ENCODE measurements around the gene PLPP3.

The PLPP3 gene

DNA sequence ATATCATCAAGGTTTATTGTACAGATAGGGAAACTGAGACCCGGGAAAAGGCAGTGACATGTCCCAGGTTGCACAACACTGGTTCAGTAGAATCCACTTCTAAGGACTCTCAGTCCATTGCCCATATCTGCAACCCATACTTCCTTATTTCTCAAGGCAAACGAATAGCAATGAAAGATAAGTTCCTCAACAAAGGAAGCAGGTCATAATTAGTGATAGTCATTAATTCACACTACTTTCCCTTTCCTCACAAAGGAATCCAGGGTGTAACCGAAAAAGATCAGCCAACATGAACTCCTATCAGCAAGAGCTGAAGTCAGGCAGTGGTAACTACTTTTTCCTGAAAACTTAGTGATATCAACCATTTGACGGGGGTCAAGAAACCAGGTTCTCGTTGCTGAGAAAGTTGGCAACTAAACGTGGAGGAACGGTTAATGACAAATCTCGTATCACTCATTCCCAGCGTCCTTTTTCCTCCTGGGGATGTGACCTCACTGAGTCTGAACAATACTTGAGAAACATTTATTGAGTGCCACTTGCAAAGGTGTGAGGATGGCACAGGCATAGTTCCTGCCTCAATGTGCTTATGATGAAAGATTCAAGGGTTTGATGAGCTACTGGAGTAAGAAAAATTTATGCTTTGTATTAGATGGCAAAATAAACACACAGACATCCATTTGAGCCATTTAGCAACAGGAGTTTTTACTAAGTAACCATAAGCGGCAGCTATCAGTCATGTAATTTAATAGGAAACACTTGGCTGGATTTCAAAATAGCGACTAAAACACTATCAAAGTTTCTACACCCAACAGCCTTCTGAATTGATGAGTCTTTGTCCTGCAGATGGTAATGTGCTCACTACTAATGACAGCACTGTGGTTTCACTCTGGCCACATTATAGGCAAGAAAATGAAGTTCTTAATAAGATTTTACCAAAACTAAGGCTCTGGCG is 82.3 kb downstream of the PLPP3 start:
- peaks cover 7% of the 10 kb centered on the region for H3K36me3 ChIP-seq (ENCODE audit: insufficient read depth, low read length)
- no peaks in the 10 kb centered on the region for H3K9me3 ChIP-seq (ENCODE audit: control insufficient read depth, insufficient read depth, low read length)
- peaks cover 3% of the 10 kb centered on the region; the same call in 1 of the 2 replicates for H3K4me1 ChIP-seq (ENCODE audit: insufficient read depth, low read length)
- H3K9ac ChIP-seq (ENCODE audit: low read depth, low read length): no peak overlapping the region

DNA sequence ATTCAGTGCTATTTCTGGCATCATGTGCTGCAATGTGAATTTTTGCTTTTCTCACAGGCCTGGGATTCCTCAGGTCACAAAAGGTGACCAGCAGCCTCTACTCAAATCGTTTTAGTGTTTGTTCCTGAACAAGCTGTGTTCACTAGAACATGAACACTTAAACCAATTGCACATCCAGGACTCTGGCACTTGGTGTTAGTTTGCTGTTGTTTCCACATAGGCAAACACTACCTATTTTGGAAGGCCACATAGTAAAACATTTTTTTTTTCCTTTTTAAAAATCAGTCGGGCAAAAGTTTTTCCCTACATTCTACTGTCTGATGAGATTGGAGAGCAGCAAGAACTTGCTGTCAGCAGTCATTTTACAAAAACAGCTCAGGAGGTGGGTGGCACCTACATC is 83.2 kb downstream of the PLPP3 start:
- H3K9me3 ChIP-seq (ENCODE audit: control insufficient read depth, insufficient read depth, low read length): no peaks in the 10 kb centered on the region
- peaks cover 7% of the 10 kb centered on the region for H3K36me3 ChIP-seq (ENCODE audit: insufficient read depth, low read length)
- H3K9ac ChIP-seq (ENCODE audit: low read depth, low read length): no peak overlapping the region
- H3K4me1 ChIP-seq (ENCODE audit: insufficient read depth, low read length): peaks cover 3% of the 10 kb centered on the region; the same call in 1 of the 2 replicates

DNA sequence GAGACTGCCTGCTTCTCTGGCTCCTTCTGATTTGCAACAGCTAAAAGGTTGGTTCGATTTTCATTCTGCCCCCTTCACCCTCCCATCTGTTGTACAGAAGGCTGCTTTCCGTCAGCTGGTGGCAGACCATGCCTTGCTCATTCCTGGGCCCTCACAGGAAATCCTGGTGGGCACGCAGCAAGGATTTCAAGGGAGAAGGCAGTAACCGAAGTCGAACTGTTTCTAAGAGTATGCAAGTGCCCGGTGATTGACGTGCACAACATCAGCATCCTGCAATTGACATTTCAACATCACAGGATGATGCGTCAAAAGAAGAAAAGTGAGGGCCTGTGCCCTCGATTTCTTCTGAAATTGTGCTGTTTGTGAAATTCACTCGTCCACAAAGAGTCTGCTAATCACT is 83.8 kb downstream of the PLPP3 start:
- Histone ChIP-seq H3K9ac (ENCODE audit: low read depth, low read length) (no peak overlapping the region), H3K9me3 (ENCODE audit: control insufficient read depth, insufficient read depth, low read length) (no peaks in the 10 kb centered on the region), H3K36me3 (ENCODE audit: insufficient read depth, low read length) (peaks cover 7% of the 10 kb centered on the region), H3K4me1 (ENCODE audit: insufficient read depth, low read length) (peaks cover 3% of the 10 kb centered on the region; the same call in 1 of the 2 replicates)

DNA sequence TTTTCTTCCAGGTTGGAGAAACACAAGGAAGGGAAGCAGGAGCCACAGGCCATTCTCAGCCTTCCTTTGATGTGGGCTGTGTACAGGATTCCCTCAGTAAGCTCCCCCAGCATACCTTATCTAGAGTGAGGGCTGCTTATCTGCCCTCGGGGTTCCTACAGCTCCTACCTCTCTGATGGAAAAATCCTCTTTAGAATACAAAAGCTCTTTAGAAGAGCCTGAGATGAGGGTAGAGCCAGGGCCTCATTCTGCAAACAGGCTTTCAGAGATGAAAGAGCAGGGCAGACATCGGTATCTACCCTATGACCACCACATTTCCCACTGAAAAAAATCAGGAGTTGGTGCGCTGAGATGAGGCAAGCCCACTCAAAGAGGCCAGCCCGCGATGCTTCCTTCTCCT is 85.1 kb downstream of the PLPP3 start:
- Histone ChIP-seq H3K36me3 (ENCODE audit: insufficient read depth, low read length) (peaks cover 7% of the 10 kb centered on the region), H3K9me3 (ENCODE audit: control insufficient read depth, insufficient read depth, low read length) (no peaks in the 10 kb centered on the region), H3K9ac (ENCODE audit: low read depth, low read length) (no peak overlapping the region), H3K4me1 (ENCODE audit: insufficient read depth, low read length) (peaks cover 3% of the 10 kb centered on the region; the same call in 1 of the 2 replicates)

DNA sequence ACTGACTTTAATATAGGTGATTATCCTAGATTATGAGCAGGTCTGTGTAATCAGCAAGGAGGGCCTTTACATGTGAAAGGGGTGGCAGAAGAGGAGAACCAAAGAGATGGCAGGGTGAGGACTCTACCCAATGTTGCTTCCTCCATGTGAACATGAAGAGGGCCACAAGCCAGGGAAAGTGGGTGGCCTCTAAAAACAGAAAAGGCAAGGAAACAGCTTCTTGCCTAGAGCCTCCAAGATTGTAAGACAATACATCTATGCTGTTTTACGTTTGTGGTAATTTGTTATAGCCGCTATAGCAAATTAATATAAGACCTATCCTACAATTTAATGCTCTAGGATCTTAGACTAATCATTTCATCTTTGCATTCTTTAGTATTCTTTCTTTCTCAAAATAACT is 85.5 kb downstream of the PLPP3 start:
- H3K36me3 ChIP-seq (ENCODE audit: insufficient read depth, low read length): peaks cover 7% of the 10 kb centered on the region
- H3K9ac ChIP-seq (ENCODE audit: low read depth, low read length): no peak overlapping the region
- H3K9me3 ChIP-seq (ENCODE audit: control insufficient read depth, insufficient read depth, low read length): no peaks in the 10 kb centered on the region
- peaks cover 3% of the 10 kb centered on the region; the same call in 1 of the 2 replicates for H3K4me1 ChIP-seq (ENCODE audit: insufficient read depth, low read length)

DNA sequence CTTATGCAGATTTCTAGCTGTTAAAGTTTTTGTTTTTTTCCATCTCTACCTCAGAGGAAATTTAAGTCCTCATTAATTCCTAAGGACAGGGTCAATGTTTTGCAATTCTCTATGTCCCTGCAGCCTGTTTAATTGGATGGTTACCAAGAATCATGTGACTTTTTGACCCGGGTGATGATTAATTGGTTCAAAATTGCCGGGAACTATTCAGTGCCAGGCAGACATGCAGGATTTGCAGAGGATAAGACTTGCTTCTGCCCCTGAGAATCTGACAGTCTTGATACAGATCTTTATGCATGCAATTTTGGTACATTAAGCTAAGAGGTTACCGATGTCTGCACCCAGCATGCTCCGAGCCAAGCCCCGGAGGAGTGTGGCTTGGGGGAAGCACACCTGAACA is 87.9 kb downstream of the PLPP3 start:
- no peak overlapping the region for H3K9ac ChIP-seq (ENCODE audit: low read depth, low read length)
- H3K36me3 ChIP-seq (ENCODE audit: insufficient read depth, low read length): peaks cover 6% of the 10 kb centered on the region
- H3K9me3 ChIP-seq (ENCODE audit: control insufficient read depth, insufficient read depth, low read length): no peaks in the 10 kb centered on the region
- H3K4me1 ChIP-seq (ENCODE audit: insufficient read depth, low read length): peaks cover 3% of the 10 kb centered on the region; the same call in 1 of the 2 replicates

DNA sequence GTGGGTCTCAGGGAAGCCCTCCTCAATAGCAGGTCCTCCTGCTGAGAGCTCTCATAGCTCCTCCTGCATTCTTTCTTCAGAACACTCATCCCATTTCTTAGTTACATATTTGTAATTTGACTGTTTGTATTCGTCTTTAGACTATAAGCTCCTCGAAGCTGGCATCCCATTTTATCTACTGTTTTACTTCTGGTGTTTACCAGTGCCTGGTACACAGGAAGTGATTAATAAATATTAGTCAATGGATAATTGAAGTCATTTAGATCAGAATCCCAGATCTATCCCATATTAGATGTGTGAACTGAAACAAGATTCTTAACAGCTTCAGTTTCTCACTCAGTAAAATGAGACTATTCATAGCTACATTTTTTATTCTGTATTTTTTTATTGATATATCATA is 88.7 kb downstream of the PLPP3 start:
- Histone ChIP-seq H3K4me1 (ENCODE audit: insufficient read depth, low read length) (peaks cover 3% of the 10 kb centered on the region; the same call in 1 of the 2 replicates), H3K36me3 (ENCODE audit: insufficient read depth, low read length) (0 out of 2 replicates have a peak, but pooled peaks cover 3% of the 10 kb centered on the region), H3K9ac (ENCODE audit: low read depth, low read length) (no peak overlapping the region)

DNA sequence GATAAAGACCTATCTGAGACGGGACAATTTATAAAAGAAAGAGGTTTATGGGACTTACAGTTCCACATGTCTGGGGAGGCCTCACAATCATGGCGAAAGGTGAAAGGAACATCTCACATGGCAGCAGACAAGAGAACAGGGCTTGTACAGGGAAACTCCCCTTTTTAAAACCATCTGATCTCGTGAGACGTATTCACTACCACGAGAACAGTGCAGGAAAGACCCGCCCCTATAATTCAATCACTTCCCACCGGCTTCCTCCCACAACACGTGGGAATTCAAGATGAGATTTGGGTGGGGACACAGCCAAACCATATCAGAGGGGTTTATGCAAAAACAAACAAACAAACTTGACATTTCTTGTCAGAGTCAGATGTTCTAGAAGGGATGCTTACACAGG is 89.7 kb downstream of the PLPP3 start:
- H3K9ac ChIP-seq (ENCODE audit: low read depth, low read length): no peak overlapping the region
- no peaks in the 10 kb centered on the region; the same call in 1 of the 2 replicates for H3K4me1 ChIP-seq (ENCODE audit: insufficient read depth, low read length)
- H3K9me3 ChIP-seq (ENCODE audit: control insufficient read depth, insufficient read depth, low read length): no peaks in the 10 kb centered on the region
- 0 out of 2 replicates have a peak, but pooled peaks cover 3% of the 10 kb centered on the region for H3K36me3 ChIP-seq (ENCODE audit: insufficient read depth, low read length)

More for the DNA sequence above, 88.7 kb downstream of the PLPP3 start:
- H3K9me3 ChIP-seq (ENCODE audit: control insufficient read depth, insufficient read depth, low read length): no peaks in the 10 kb centered on the region

DNA sequence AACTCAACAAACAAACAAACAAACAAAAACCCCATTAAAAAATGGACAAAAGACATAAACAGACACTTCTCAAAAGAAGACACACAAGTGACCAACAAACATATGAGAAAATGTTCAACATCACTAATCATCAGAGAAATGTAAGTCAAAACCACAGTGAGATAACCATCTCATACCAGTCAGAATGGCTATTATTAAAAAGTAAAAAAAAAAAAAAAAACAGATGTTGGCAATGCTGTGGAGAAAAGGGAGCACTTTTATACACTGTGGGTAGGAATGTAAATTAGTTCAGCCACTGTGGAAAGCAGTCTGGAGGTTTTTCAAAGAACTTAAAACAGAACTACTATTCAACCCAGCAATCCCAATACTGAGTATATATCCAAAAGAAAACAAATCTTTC is 94.7 kb downstream of the PLPP3 start:
- Histone ChIP-seq H3K9me3 (ENCODE audit: control insufficient read depth, insufficient read depth, low read length) (no peaks in the 10 kb centered on the region), H3K36me3 (ENCODE audit: insufficient read depth, low read length) (no peaks in the 10 kb centered on the region), H3K9ac (ENCODE audit: low read depth, low read length) (no peak overlapping the region), H3K4me1 (ENCODE audit: insufficient read depth, low read length) (no peaks in the 10 kb centered on the region)

DNA sequence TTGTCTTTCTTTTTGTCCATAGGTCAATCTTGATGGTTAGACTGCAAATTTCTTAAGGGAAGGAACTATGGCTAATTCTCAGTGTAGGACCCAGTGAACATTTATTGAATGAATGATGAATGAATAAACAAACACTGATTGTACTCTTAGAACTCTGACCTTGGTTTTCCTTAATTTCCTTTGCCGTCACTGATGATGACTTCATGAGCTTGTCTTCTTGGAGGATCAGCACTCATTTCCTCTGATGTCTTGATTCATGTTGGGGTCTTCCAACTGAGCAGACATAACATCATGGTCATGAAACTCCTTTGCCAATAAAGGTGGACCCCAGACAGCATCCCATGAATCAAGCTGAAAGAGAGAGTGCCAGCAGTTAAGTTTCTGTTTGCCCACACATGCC is 96.3 kb downstream of the PLPP3 start:
- 0 out of 2 replicates have a peak, but pooled peaks cover 6% of the 10 kb centered on the region for H3K4me1 ChIP-seq (ENCODE audit: insufficient read depth, low read length)
- H3K9me3 ChIP-seq (ENCODE audit: control insufficient read depth, insufficient read depth, low read length): no peaks in the 10 kb centered on the region
- H3K9ac ChIP-seq (ENCODE audit: low read depth, low read length): no peak overlapping the region
- no peaks in the 10 kb centered on the region for H3K36me3 ChIP-seq (ENCODE audit: insufficient read depth, low read length)

DNA sequence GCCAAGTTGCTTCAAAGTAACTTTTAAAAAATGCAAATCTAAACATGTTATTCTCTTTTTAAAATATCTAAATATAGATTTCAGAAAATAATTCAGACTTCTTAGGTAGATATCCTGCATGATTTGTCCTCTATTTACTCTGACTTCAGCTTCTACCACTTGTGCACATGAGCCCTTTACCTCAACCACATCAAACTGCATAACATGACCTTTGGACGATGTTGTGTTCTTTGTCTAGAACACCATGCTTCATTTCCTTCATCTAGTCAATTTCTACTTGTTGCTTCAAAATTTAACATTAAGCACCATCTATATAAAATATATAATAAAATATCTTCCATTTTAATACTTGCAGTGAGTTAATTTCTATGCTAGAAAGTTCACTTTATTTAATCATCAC is 96.9 kb downstream of the PLPP3 start:
- no peaks in the 10 kb centered on the region for H3K9me3 ChIP-seq (ENCODE audit: control insufficient read depth, insufficient read depth, low read length)
- no peaks in the 10 kb centered on the region for H3K36me3 ChIP-seq (ENCODE audit: insufficient read depth, low read length)
- H3K4me1 ChIP-seq (ENCODE audit: insufficient read depth, low read length): 0 out of 2 replicates have a peak, but pooled peaks cover 6% of the 10 kb centered on the region
- H3K9ac ChIP-seq (ENCODE audit: low read depth, low read length): no peak overlapping the region

DNA sequence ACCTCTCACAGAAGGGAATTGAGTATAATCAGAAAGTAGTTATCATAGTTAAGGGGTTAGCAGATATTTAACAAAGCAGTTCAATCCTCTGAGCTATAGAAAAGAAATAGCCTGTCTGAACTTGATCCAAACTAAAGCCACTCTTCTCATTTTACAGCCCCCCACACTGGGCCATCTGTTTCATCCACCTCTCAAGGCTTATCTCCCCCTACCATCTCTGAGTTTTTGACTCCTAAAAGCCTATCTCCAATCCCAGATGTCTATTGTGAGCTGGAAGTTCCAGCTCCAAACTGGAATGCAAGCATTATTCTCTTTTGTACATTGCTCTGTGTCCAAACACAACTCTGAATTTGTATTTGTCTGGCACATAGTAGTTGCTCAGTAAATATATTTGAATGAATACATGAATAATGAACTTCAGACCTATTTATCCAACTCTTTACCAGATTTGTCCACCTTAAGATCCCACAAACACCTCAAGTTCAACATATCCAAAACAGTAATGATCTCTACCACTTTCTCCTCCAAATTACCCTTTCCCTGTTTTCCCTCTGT is 98.1 kb downstream of the PLPP3 start:
- H3K9me3 ChIP-seq (ENCODE audit: control insufficient read depth, insufficient read depth, low read length): no peaks in the 10 kb centered on the region
- peaks cover 12% of the 10 kb centered on the region for H3K4me1 ChIP-seq (ENCODE audit: insufficient read depth, low read length)
- H3K36me3 ChIP-seq (ENCODE audit: insufficient read depth, low read length): no peaks in the 10 kb centered on the region
- no peak overlapping the region for H3K9ac ChIP-seq (ENCODE audit: low read depth, low read length)

DNA sequence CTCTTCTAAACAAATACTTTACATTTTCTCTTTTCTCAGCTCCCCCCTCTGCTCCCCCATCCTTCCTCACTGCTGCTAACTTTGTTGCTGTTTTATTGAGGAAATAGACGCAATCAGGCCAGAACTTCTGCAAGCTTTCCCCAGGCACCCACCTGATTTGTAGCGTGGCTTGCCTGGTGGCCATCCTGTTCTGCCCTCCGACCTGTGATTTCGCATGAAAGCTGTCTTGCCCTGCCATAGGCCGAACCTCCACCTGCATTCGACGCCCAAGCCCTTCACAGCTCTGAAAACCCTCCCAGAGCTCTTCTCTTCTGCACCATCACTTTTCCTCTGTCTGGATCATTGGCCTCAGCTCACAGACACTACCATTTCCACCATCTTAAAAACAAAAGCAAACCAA is 100.6 kb downstream of the PLPP3 start:
- no peaks in the 10 kb centered on the region for H3K36me3 ChIP-seq (ENCODE audit: insufficient read depth, low read length)
- peaks cover 12% of the 10 kb centered on the region for H3K4me1 ChIP-seq (ENCODE audit: insufficient read depth, low read length)
- no peaks in the 10 kb centered on the region for H3K9me3 ChIP-seq (ENCODE audit: control insufficient read depth, insufficient read depth, low read length)
- H3K9ac ChIP-seq (ENCODE audit: low read depth, low read length): no peak overlapping the region

DNA sequence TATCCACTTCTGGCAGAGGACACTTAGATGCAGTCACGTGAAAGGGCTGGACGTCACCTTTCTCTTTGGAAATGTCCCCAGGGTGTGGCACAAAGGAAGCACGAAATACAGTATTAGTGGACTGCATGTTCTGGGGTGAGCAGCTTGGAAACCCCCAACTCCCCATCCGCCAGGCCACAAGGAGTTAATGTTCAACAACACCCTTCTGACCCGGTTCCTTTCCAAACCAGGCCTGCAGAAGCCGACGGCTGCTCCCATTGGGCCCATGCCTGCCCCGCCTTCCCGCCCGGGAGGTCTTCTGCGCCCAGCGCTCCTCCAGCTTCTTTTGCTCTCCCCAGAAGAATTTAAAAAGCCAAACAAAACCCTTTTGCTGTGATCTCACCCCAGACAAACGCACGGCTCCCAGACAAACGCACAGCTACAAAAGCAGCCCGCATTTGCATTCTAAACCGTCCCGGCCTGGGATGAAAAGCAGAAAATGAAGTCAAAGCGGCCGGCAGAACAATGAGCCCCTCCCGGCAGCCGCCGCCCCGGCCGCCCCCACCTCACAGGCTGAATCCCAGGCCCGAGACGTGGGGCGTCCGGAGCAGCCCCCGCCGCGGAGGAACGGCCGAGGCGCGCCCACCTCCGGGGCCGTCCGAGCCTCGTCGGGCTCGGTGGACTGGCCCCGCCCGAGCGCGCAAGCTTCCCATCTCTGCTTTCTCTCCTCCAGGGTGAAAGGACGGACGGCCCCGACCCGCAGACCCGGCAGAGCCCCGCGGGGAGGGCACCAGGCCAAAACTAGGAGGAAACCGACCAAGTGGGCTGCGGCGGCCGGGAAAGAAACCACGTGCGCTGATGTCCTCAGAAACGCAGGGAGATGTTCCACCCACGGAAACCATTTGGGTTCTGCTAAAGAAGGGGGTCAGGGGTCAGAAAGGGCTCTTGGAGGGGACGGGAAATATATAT is 101.9 kb downstream of the PLPP3 start:
- Histone ChIP-seq H3K9ac (ENCODE audit: low read depth, low read length) (peak overlapping the region; percentile 65), H3K9me3 (ENCODE audit: control insufficient read depth, insufficient read depth, low read length) (no peaks in the 10 kb centered on the region), H3K4me1 (ENCODE audit: insufficient read depth, low read length) (peaks cover 12% of the 10 kb centered on the region), H3K36me3 (ENCODE audit: insufficient read depth, low read length) (no peaks in the 10 kb centered on the region)

Data from ES-I3 (cell line).